GM12874 (cell line): ENCODE results near the gene RUFY4.

ENCODE experiments used
- CTCF ChIP-seq: IDR thresholded peaks from 2 replicates; pipeline ENCODE4 v1.5.1; 2011; ENCODE audit warnings: low read depth, mild to moderate bottlenecking, control low read depth, low read length, moderate library complexity; ENCODE audit not compliant: insufficient read depth

The RUFY4 gene

GRCh38 chr2:218051903-218052302, 17.1 kb upstream of the RUFY4 start:
- TF ChIP-seq CTCF = no peak

GRCh38 chr2:218059289-218059688, 9.8 kb upstream of the RUFY4 start:
- no peak for TF ChIP-seq CTCF

GRCh38 chr2:218060118-218060517, 8.9 kb upstream of the RUFY4 start:
- TF ChIP-seq CTCF = no peak

GRCh38 chr2:218060950-218061660, 7.9 kb upstream of the RUFY4 start:
- no peak for TF ChIP-seq CTCF

- no peak for TF ChIP-seq CTCF
Measured at GRCh38 chr2:218063486-218063885, 5.6 kb upstream of the RUFY4 start.

- no peak for TF ChIP-seq CTCF
Measured at GRCh38 chr2:218063896-218064295, 5.2 kb upstream of the RUFY4 start.

GRCh38 chr2:218065239-218066006, 3.6 kb upstream of the RUFY4 start:
- no peak for TF ChIP-seq CTCF
